CMK (cell line): ENCODE data around the gene ERFE.

Source experiments
- DNase-seq: peaks from one replicate; pipeline ENCODE4 v3.0.0-alpha.2; 2010; ENCODE audit warnings: low read depth

Gene ERFE

GRCh38 chr2:238139196-238140039, 19.4 kb upstream of the ERFE start:
- no peak for DNase-seq

DNA sequence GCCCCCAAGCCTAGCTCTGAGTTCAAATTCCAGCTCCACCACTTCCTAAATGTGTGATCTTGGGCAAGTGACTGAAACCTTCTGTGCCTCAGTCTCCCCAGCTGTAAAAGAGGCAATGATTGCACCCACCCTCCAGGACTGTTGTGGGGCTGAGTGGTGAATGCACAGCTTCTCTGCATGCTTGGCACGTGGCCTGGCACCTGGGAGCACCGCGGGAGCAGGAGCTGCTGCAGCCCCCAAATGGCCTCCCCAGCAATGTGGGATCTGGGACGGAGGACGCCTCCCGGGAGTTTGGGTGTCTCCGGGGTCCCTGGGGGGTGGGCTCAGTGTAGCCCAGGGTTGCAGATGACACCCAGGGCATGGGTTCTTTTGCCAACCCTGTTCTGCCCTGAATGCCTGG, 18.7 kb upstream of the ERFE start:
- DNase-seq = no peak

DNA sequence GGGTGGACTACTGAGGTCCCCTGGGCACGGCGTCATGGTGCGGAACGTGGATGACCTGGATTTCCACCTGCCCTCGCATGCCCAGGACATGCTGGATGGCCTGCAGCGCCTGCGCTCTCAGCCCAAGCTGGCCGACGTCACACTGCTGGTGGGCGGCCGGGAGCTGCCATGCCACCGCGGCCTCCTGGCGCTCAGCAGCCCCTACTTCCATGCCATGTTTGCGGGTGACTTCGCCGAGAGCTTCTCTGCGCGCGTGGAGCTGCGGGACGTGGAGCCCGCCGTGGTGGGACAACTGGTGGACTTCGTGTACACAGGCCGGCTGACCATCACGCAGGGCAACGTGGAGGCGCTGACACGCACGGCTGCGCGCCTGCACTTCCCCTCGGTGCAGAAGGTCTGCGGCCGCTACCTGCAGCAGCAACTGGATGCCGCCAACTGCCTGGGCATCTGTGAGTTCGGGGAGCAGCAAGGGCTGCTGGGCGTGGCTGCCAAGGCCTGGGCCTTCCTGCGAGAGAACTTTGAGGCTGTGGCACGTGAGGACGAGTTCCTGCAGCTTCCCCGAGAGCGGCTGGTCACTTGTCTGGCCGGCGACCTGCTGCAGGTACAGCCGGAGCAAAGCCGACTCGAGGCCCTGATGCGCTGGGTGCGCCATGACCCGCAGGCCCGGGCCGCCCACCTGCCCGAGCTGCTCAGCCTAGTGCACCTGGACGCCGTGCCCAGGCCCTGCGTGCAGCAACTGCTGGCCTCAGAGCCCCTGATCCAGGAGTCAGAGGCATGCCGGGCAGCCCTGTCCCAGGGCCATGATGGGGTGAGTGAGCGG, 17.8 kb upstream of the ERFE start:
- no peak for DNase-seq

- no peak for DNase-seq
Measured at GRCh38 chr2:238141541-238142318, 17.0 kb upstream of the ERFE start.

GRCh38 chr2:238142382-238143205, 16.2 kb upstream of the ERFE start:
- DNase-seq = no peak

DNA sequence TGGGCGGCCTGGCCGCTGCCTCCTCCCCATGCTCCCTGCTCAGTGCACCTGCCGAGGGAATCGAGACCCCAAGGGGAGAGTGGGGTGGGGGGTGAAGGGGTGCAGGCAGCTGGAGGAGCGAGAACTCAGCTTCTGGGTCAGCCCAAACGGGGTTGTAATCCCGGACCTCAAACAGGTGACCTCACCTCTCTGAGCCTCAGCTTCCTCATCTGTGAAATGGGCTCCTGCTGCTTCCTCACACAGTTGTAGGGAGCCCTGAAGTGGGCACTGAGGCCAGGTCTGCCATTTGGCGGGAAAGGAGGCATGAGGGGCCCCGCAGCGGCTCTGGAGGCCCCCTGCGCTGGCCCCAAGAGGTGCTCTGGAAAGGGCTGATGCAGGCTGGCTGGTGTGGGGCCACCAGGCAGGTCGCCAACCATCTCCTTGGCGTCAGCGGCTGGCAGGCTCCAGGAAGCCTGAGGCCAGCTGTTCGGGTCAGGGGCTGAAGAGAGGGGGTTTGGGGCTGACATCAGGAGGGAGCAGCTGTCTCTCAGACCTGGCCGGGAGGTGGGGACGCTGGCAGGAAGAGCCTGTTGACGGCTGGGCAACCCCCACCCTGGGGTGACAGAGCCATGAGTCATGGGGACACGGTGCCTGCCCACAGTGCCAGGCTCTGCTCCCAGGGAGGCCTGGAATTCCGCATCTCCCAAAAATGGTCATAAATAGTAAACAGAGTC, 15.4 kb upstream of the ERFE start:
- DNase-seq = no peak

DNA sequence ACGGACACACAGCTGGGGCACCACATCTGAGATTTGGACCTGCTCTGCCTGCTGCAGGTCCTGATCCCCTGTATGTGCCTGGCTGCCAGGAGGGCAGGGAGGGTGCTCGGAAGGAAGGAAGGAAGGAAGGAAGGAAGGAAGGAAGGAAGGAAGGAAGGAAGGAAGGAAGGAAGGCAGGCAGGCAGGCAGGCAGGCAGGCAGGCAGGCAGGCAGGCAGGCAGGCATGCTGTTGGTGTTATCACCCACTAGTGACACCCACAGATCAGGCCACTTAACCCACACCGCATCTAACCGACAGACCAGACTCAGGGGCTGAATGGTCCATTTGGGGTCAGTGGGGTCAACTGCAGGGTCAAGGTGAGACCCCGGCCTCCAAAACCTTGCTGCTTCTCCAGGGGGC, 14.5 kb upstream of the ERFE start:
- DNase-seq = no peak

DNA sequence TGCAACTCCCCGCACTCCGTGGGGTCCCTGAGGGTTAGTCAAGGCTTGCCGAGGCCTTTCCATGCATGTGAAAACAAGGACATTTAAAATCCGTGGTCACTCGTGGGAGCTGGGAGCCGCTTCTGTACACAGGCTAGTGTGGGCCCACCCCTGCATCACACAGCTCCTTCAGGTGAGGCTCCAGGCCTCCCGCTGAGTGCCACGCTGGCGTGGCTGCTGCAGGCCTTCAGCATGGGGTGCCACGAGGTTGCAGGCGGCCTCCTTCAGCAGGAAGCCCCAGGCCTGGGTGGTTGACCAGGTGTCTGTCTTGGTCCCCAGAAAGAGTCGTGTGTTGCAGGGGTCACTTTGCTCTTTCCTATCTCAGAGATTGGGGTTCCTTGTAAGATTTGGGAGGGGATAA, 13.7 kb upstream of the ERFE start:
- no peak for DNase-seq

DNA sequence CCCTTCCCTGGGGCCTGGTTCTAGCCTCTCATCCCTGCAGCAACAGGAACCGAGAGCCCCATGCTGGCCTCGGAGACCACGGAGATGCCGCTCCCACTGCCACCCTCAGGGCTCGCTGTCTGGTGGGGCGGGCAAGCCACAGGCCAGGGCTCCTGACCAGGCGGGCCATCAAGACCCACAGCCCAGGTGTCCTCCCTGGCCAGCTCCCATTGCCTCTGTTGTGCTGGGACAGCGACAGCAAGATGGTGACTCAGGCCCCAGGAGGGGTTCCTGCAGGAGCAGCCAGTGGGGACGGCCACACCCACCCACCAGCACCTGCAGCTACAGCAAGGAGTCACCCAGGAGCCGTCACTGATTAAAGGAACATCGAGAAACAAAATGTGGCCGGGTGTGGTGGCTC, 12.9 kb upstream of the ERFE start:
- no peak for DNase-seq

- no peak for DNase-seq
Measured at GRCh38 chr2:238146884-238147544, 11.8 kb upstream of the ERFE start.

- DNase-seq = no peak
Measured at GRCh38 chr2:238148981-238149380, 9.8 kb upstream of the ERFE start.

DNA sequence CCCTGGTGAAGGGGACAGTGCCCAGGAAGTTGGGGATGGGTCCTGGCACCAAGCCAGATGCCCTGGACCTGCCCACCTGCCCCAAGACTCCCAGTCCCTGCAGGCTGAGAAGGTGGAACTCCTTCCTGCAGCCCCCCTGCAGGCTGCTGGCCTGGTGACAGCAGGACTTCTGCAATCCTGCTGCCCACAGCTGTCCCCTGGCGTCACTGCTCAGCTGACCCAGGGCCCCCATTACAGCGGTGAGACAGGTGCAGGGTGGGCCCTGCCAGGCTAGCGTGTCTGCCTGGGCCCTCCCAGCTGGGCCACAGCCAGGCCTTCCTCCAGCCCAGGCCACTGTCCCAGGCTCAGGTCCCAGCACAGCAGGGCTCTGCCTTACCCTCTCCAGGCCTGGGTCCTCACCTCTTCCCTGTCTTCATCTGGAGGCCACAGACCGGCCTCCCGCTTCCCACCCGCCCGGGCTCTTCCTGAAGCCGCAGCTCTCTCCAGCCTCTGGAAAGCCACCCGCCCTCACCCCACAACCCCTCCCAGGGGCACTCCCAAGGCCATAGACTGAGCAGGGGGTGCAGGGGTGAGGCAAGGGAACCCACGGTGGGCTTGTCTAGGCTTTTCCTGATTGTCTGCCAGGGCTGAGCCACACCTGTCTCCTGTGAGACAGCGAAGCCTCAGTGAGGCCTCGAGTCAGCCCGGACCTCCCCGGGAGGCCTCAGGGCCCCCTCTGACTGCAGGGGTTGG, 8.8 kb upstream of the ERFE start:
- DNase-seq = no peak

DNA sequence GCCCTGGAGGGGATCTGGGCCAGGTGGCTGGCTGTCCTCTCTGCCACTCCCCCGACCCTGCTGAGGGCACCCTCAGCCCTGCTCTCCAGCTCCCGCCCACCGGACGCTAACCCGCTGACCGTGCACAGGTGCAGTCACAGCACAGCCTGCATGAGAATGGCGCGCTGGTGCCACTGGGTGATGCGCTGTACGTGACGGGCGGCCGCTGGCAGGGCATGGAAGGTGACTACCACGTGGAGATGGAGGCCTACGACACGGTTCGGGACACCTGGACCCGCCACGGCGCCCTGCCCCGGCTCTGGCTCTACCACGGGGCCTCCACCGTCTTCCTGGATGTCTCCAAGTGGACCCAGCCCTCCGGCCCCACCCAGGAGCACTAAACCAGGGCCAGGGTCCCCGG, 8.1 kb upstream of the ERFE start:
- no peak for DNase-seq

- DNase-seq = no peak
Measured at GRCh38 chr2:238151205-238151604, 7.6 kb upstream of the ERFE start.

DNA sequence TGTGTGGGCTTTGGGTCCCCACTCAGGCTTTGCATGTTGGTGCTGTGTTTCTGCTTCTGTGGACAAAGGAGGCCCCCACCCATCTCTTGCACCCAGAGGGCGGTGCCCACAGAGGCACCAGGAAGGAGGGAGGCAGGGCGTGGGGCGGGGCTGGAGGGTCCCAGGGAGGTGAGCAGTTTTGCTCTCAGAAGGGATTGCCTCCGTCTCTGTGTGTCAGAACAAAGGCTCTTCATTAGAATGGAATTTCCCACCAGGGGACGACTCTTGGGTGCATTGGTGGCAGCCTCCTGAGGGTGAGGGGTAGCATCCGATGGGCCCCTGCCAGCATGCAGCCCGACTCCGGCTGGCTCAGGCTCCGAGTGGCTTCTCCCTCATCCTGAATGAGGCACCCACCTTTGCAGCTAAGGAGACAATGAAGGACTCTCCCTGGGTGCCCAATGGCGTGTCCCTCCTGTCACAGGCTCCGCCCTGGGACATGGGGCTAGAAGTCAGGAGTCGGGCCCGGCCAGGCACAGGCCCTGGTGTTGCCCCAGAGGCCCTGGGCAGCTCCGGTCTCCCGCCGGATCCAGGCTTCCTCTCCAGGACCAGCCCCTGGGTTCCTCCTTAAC, 7.0 kb upstream of the ERFE start:
- no peak for DNase-seq

DNA sequence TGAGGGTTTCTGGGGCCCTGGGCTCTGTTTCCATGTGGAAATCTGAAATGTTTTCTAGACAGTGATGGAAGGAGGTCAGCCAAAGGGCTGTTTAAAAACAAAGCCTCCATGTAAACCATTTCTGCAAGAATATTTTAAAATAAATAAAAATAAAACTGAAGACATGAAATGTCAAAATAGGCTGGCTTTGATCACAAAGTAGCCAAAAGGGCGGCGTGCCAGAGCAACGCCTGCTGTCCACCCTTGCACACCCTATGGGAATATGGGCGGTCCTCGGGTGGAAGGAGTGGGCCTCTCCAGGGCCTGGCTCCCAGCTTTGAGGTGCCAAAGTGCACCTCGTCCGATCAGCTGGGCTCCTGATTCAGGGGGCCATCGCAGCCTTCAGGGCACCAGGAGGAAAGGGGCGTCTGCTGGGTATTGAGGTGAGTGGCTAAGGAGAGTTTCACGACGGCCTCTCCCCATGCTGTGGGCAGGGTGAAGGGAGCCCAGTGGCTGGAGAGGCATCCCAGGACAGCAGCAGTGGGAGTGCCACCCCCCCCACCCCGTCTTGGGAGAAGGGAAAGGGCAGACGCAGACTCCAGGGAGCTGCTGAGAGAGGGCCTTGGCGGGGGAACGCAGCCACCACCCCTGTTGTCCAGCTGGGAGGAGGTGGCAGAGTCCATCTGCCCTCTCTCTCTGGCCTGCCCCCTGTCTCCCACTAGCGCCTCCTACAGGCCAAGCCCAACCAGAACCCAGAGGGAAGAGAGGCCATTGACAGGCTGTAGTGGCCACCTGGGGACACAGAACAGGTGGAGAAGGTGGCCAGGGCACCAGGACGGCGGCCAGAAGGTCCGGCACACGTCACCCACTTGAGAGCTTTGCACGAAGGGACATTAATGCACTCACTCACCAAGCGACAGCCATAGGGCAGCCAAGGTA, 5.7 kb upstream of the ERFE start:
- no peak for DNase-seq

GRCh38 chr2:238154570-238154969, 4.2 kb upstream of the ERFE start:
- DNase-seq = no peak

GRCh38 chr2:238155051-238155760, 3.6 kb upstream of the ERFE start:
- no peak for DNase-seq
